ENCODE data around the gene SF3B2.

SF3B2 gene

GRCh38 chr11:66081505-66081904 lies 29.3 kb downstream of the SF3B2 start:
- ChIA-PET POLR2A (no interaction called here), CTCF (interaction anchor here (0.9 to 7.2 kb wide), 10 partner anchors 11 to 141 kb away, joined by 3 to 62 read pairs (median 4); partner anchors contain the start of genes PACS1 and SF3B2)
- DNase-seq (ENCODE audit: extremely low spot score): peak; percentile 63
- no peak for TF ChIP-seq CTCF (IDR thresholded peaks at IDR 0.05; ENCODE audit: control extremely low read depth, extremely low read depth, low read depth, missing control alignments)

GRCh38 chr11:66082946-66083698 lies 31.0 kb downstream of the SF3B2 start:
- DNase-seq (ENCODE audit: extremely low spot score): no peak
- ChIA-PET POLR2A (interaction anchor here (0.6 to 1.0 kb wide), 2 partner anchors 14 to 420 kb away, joined by 3 to 5 read pairs; partner anchors contain the start of gene RELA), CTCF (interaction anchor here (0.8 to 7.2 kb wide), 4 partner anchors 13 to 139 kb away, joined by 3 to 62 read pairs (median 6); partner anchors contain the start of gene PACS1)
- TF ChIP-seq CTCF (IDR thresholded peaks at IDR 0.05; ENCODE audit: control extremely low read depth, extremely low read depth, low read depth, missing control alignments): no peak

- POLR2A ChIA-PET: interaction anchor here (1.0 kb wide), 1 partner anchor 15 kb away, joined by 3 read pairs; no protein-coding TSS in a partner anchor
- no peak for TF ChIP-seq CTCF (IDR thresholded peaks at IDR 0.05; ENCODE audit: control extremely low read depth, extremely low read depth, low read depth, missing control alignments)
- CTCF ChIA-PET: interaction anchor here (1.2 to 2.7 kb wide), 2 partner anchors 52 to 138 kb away, joined by 4 to 9 read pairs; no protein-coding TSS in a partner anchor
- no peak for DNase-seq (ENCODE audit: extremely low spot score)
Observed at GRCh38 chr11:66083767-66084166, 31.6 kb downstream of the SF3B2 start.

- ChIA-PET CTCF (interaction anchor here (1.3 to 2.7 kb wide), 2 partner anchors 17 to 51 kb away, joined by 4 to 9 read pairs; no protein-coding TSS in a partner anchor), POLR2A (interaction anchor here (0.6 to 1.1 kb wide), 2 partner anchors 14 to 57 kb away, joined by 3 read pairs; no protein-coding TSS in a partner anchor)
- DNase-seq (ENCODE audit: extremely low spot score): no peak
- no peak for TF ChIP-seq CTCF (IDR thresholded peaks at IDR 0.05; ENCODE audit: control extremely low read depth, extremely low read depth, low read depth, missing control alignments)
Observed at GRCh38 chr11:66084821-66085475, 32.8 kb downstream of the SF3B2 start.

GRCh38 chr11:66087148-66087908 lies 35.2 kb downstream of the SF3B2 start:
- TF ChIP-seq CTCF (IDR thresholded peaks at IDR 0.05; ENCODE audit: control extremely low read depth, extremely low read depth, low read depth, missing control alignments): no peak
- ChIA-PET CTCF (interaction anchor here (1.3 kb wide), 1 partner anchor 29 kb away, joined by 4 read pairs; no protein-coding TSS in a partner anchor), POLR2A (no interaction called here)
- no peak for DNase-seq (ENCODE audit: extremely low spot score)

- TF ChIP-seq CTCF (IDR thresholded peaks at IDR 0.05; ENCODE audit: control extremely low read depth, extremely low read depth, low read depth, missing control alignments): no peak
- CTCF ChIA-PET: interaction anchor here (1.0 to 1.6 kb wide), 3 partner anchors 11 to 46 kb away, joined by 3 to 4 read pairs (median 4); no protein-coding TSS in a partner anchor
- POLR2A ChIA-PET: interaction anchor here (0.6 kb wide), 2 partner anchors 30 to 131 kb away, joined by 4 to 5 read pairs; no protein-coding TSS in a partner anchor
- no peak for DNase-seq (ENCODE audit: extremely low spot score)
Observed at GRCh38 chr11:66089067-66089466, 36.9 kb downstream of the SF3B2 start.
